HG03097 (cell line): ENCODE measurements around the gene SCFD2.

Source experiments
- ATAC-seq: cut with Tn5 transposase; IDR thresholded peaks from one replicate; pipeline ENCODE4 v1.9.1; 2021; ENCODE audit not compliant: unreplicated experiment, low FRiP score

Gene SCFD2

DNA sequence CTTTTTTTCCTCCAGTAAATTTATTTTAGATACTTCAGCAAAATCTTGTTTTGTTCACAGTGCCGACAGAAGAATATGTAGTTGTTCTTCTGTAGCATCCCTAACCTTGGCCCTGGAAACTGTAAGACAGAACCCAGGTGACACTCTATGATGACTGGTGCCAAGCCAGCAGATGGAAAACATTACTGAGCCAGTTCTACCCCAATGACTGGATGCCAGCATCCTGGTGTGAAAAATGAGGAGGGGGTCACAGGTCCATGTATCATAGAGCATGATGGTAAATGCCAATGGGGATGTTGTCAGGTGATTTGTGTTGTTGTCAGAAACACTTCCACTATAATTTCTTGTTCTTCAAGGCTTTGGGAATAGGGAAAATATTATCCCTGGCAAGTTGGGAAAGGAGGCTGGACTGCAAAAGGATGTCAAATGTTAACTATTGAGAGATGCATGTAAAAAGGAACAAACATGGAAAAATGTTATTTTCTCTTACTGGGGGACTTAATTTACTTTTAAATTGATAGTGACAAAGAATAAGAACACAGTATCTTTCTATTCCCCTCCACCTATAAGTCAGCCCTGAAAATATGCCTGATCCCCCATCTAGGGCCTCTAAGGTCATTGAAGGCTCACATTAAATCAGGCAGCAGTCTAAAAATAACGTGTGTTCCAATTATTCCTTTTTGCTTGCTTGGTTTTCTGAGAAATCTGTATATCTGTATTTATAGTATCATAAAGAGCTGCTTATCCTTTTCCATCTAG, 343.9 kb downstream of the SCFD2 start:
- no peak for ATAC-seq

DNA sequence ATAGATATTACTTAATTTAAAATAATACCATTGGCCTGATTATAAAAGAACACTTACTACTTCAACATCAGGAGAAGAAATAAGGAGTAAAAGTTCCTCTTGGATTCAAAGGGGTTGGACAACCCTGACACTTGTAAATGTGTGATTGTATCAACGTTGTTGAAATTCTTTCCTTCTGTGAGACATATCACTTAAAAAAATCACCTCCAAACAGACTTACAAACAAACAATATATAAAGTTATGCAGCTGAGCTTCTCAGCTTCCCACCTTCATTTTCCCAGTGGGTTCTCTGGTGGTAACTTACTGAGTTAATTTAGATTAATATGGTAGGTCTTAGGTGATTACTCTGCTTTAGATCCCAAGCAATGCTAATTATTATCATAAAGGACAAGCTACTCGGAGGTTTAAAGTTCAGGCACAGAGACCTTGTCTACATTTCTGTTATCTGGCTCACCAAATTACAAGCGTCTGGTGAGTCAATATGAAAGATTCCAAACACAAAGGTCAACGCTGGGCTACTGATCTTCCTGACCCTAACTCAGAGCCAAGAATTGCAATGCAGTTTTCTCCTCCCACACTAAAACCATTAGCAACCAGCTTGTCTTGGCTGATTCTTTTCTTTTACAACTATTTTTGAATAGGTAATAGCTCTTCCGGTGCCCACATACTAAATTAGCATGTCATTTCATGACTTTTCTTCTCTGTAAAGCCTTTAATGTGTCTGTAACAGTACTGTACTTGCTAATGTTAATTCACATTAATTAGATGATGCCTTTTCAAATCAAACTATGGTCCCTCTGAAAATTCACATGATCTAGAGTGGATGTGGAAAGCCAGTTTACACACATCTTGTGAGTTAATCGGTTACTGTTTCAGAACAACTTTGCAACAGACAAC, 346.1 kb downstream of the SCFD2 start:
- ATAC-seq, result no peak

GRCh38 chr4:53018471-53018870, 347.4 kb downstream of the SCFD2 start:
- ATAC-seq, result no peak

- ATAC-seq, result no peak
Observed at GRCh38 chr4:53016099-53016820, 349.6 kb downstream of the SCFD2 start.

GRCh38 chr4:53015681-53016080, 350.2 kb downstream of the SCFD2 start:
- no peak for ATAC-seq

DNA sequence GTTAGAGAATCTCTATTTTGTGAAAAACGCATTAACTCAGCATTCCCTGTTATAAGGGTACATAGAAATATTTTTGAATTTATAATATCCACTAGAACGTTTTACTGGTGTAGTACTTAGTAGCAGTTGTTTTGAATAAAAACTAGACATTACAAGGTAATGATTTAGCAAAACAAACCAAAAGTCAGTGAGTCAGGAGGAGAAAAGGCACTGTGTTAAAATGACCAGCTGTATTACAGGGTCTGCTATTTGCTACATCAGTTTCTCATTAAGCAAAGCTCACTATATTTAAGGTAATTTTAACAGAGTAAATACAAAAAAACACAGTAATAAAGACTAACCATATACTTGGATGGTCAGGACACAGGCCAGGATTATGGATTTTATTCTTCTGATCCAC, 351.0 kb downstream of the SCFD2 start:
- ATAC-seq, result no peak

GRCh38 chr4:53013873-53014775, 351.7 kb downstream of the SCFD2 start:
- ATAC-seq, result no peak

DNA sequence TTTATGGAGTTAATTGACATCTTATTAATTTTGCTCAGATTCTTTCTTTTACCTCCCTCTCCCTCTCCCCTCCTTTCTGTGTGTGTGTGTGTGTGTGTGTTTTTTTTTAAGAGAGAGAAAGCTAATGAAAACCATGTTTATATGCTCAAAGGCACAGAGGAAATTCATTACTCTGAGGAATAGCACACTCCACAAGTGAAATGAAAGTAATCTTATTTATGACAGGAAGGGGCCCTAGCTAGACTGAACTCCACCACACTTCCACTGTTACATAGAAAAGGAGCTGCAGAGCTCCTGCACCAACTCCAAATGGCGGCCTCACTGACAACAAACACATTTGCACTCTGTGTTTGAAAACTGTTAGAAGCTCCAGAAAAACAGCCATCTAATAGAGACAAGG, 353.1 kb downstream of the SCFD2 start:
- peak; percentile 82 for ATAC-seq

DNA sequence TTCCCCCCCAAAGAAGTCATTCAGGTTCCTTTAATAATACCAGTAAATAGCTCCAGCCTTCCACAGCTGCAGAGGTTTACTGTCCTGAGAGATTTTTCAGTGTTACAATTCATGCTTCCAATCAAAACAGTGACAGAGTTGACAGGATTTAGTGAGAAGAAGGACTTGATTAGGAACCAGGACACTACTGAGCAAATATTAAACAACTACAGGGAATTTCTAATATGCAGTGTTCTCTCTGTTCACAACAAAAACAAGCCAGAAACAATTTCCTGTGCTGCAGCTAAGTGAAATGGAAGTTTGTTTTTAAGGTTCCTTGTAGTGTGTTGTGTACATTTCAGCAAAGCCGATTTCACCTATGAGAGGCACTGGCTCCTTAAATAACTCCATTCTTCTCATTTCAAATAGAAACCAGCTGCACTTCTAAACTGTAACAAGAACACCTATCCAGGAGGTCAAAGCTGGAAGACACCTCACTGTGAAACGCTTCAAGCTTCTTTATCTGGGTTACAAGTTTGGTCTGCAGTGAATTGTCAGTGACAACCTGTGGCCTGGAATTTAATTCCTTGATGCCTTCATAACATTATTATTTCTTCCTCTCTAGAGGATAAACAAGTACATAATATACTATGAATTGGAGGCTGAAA, 354.5 kb downstream of the SCFD2 start:
- no peak for ATAC-seq

GRCh38 chr4:53010318-53010717, 355.5 kb downstream of the SCFD2 start:
- ATAC-seq, result no peak

- no peak for ATAC-seq
Observed at GRCh38 chr4:53009824-53010223, 356.0 kb downstream of the SCFD2 start.

GRCh38 chr4:53007024-53007423, 358.8 kb downstream of the SCFD2 start:
- ATAC-seq, result no peak

GRCh38 chr4:53005808-53006207, 360.1 kb downstream of the SCFD2 start:
- no peak for ATAC-seq

- ATAC-seq, result no peak
Observed at GRCh38 chr4:53005149-53005546, 360.7 kb downstream of the SCFD2 start.

DNA sequence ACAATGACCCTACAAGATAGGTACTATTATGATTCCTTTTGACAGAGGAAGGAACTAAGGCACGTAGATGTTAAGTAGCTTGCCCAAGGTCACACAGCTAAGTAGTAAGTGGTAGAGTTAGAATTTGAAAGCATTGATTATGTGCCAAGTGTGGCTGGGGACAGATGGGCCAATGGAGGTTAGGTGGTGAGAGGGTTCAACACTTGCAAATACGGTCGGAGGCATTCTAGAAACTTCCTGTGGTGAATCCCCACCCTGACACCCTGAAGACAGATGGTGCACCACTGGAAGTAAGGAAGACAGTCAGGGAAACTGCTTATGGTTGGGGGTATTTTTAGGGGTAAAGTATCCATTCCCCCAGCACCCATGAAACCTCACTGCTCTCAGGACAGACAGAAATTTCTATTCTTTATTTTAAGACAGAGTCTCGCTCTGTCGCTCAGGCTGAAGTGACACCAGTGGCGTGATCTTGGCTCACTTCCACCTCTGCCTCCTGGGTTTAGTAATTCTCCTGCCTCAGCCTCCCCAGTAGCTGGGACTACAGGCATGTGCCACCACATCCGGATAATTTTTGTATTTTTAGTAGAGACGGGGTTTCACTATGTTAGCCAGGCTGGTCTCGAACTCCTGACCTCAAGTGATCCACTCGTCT, 361.2 kb downstream of the SCFD2 start:
- ATAC-seq, result no peak

GRCh38 chr4:53003959-53004358, 361.9 kb downstream of the SCFD2 start:
- no peak for ATAC-seq

DNA sequence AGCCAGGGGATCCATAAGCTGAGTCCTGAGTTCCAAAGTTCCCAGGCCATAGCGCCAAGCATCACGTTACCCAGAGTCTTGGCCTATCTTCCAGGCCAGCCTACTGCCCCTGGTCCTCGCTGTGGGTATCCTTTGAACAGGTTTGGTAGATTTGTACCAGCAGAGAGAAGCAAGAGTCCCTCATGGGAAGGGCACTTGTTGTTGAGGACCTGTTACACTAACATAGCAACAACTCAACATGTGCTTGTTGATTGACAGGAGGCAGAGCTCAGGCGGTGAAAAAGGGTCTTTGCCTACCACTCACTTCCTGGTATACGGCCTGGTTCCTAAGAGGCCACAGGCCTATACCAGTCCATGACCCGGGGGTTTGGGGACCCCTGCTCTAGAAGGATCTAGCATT, 365.3 kb downstream of the SCFD2 start:
- no peak for ATAC-seq

- no peak for ATAC-seq
Observed at GRCh38 chr4:52999626-53000025, 366.2 kb downstream of the SCFD2 start.

DNA sequence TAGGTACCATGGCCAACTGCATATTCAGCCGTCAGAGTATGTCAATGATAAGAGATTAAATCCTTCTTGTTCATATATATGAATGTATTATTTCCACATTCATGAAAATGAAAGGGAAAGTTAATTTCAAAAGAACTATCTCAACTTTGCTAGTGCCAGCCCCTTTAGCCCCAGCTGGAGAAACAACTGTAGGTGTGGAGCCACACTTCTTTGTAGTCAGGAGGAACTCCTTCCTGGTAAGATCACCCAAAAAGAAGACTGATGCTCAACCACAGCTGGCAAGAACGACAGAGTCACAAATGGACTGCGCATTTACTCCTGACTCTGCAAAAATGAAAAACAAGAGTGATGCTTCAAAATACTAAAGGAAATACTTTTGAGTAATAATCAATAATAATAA, 367.4 kb downstream of the SCFD2 start:
- ATAC-seq, result no peak
